ENCODE measurements around the gene JAK1. TPM values are rescaled to one million over a fixed set of nuclear protein-coding genes. Genes with fewer than 3 reads are reported as not detected.

The JAK1 gene
- total and polyA plus RNA-seq, 2 of the 8 experiments (the other 6 are each of a cell fraction or from before 2014, with no cell fraction given) = 7.8 to 24.5 TPM

GRCh38 chr1:64976361-64976760 lies 10.0 kb upstream of the JAK1 start:
- FAIRE-seq (no peak), DNase-seq (ENCODE audit: low read depth in 1 of 2, low spot score in 2 of 2) (no peak)
- no peak overlapping the region for H3K9ac ChIP-seq (replicated peaks in 1 of 4; ENCODE audit: extremely low read depth in 1 of 4, low read depth in 3 of 4, low read length in 3 of 4)
- ChIA-PET POLR2A (ENCODE audit: partially characterized antibody) (no interaction called here), CTCF (ENCODE audit: partially characterized antibody) (interaction anchor here (0.6 to 1.9 kb wide), 2 partner anchors 14 to 464 kb away, joined by 4 to 5 read pairs; no protein-coding TSS in a partner anchor)
- H3K56ac ChIP-seq (replicated peaks; ENCODE audit: insufficient read length, low read depth, low read length) = no peak overlapping the region
- H3K4me1 ChIP-seq (replicated peaks in 1 of 4; ENCODE audit: control insufficient read depth in 3 of 4, insufficient read depth in 4 of 4, low read length in 3 of 4) = peaks cover 0 to 9% (median 0%) of the 10 kb centered on the region in 4 experiments; a peak in 2 of 7 replicates
- no peak overlapping the region for H3K4ac ChIP-seq (replicated peaks; ENCODE audit: insufficient read length, low read depth, low read length)
- no peak overlapping the region for H2BK5ac ChIP-seq (ENCODE audit: low read depth, low read length)
- H3K4me3 ChIP-seq (ENCODE audit: extremely low read depth in 1 of 4, insufficient read depth in 2 of 4, low read depth in 3 of 4, low read length in 4 of 4) = no peak overlapping the region
- H3K79me1 ChIP-seq (ENCODE audit: low read depth, low read length) = no peaks in the 10 kb centered on the region
- H3K36me3 ChIP-seq (ENCODE audit: control insufficient read depth in 2 of 4, insufficient read depth in 4 of 4, low read length in 3 of 4) = no peaks in the 10 kb centered on the region
- no peak overlapping the region for H3K4me2 ChIP-seq (ENCODE audit: insufficient read depth in 1 of 2, low read depth in 2 of 2, low read length in 2 of 2)
- no peaks in the 10 kb centered on the region for H3K9me3 ChIP-seq (ENCODE audit: insufficient read depth in 2 of 2, low read depth in 1 of 2, low read length in 1 of 2)
- 92% methylated on average over 3 of the region's 3 CpGs; no CpG with 5 or more reads in 1 of the 2 experiments for WGBS, 2 experiments (ENCODE audit: extremely low coverage in 1 of 2, insufficient coverage in 1 of 2, insufficient read length in 1 of 2, insufficient replicate concordance in 2 of 2, low coverage in 1 of 2, low lambda C conversion rate in 2 of 2, missing lambda C conversion rate in 1 of 2)
- 0 out of 2 replicates have a peak overlapping the region, but pooled peaks have one; percentile 32 for H2BK15ac ChIP-seq (ENCODE audit: low read length)
- H2AFZ ChIP-seq (ENCODE audit: low read length) = no peak overlapping the region
- H4K91ac ChIP-seq (replicated peaks; ENCODE audit: insufficient read length, low read length) = no peak overlapping the region
- no peak overlapping the region for H2BK20ac ChIP-seq (ENCODE audit: low read length)
- no peaks in the 10 kb centered on the region for H3K27me3 ChIP-seq (replicated peaks in 1 of 4; ENCODE audit: control insufficient read depth in 3 of 4, extremely low read depth in 1 of 4, insufficient read depth in 3 of 4, low read length in 3 of 4)
- H2BK12ac ChIP-seq (ENCODE audit: low read depth, low read length) = no peak overlapping the region
- no peak overlapping the region for H4K5ac ChIP-seq (ENCODE audit: insufficient read length, low read depth, low read length)
- no peaks in the 10 kb centered on the region; the same call in 1 of the 2 replicates for H3K23me2 ChIP-seq (ENCODE audit: low read depth, low read length)
- no peak overlapping the region for H2AK5ac ChIP-seq (ENCODE audit: low read depth, low read length)
- no peak overlapping the region for H2BK120ac ChIP-seq (replicated peaks; ENCODE audit: low read depth, low read length)
- H3K79me2 ChIP-seq (ENCODE audit: control insufficient read depth in 1 of 2, insufficient read depth in 2 of 2, low read length in 2 of 2) = no peaks in the 10 kb centered on the region
- H3K18ac ChIP-seq (ENCODE audit: extremely low read depth, low read length) = no peak overlapping the region
- H3K14ac ChIP-seq (ENCODE audit: insufficient read length) = no peak overlapping the region
- TF ChIP-seq HDAC2 (IDR thresholded peaks at IDR 0.05; ENCODE audit: borderline replicate concordance in 1 of 2, low read depth in 2 of 2, low read length in 2 of 2) = no peak
- no peak overlapping the region for H4K8ac ChIP-seq (ENCODE audit: extremely low read depth, insufficient read depth, low read length)
- no peak overlapping the region for H3K27ac ChIP-seq (ENCODE audit: low read depth, low read length)
- no peak overlapping the region for H3K23ac ChIP-seq (ENCODE audit: insufficient read length)
- H4K20me1 ChIP-seq (replicated peaks in 1 of 2; ENCODE audit: control insufficient read depth in 1 of 2, insufficient read depth in 2 of 2, low read length in 2 of 2) = no peaks in the 10 kb centered on the region

Data from H1 (cell line).